ENCODE measurements around the gene SLC47A1.
"Not testable (repeated sequence)": the region's sequence is repeated elsewhere in the genome, so short reads cannot be mapped to it uniquely, and the experiment has no call there.

SLC47A1 gene

DNA sequence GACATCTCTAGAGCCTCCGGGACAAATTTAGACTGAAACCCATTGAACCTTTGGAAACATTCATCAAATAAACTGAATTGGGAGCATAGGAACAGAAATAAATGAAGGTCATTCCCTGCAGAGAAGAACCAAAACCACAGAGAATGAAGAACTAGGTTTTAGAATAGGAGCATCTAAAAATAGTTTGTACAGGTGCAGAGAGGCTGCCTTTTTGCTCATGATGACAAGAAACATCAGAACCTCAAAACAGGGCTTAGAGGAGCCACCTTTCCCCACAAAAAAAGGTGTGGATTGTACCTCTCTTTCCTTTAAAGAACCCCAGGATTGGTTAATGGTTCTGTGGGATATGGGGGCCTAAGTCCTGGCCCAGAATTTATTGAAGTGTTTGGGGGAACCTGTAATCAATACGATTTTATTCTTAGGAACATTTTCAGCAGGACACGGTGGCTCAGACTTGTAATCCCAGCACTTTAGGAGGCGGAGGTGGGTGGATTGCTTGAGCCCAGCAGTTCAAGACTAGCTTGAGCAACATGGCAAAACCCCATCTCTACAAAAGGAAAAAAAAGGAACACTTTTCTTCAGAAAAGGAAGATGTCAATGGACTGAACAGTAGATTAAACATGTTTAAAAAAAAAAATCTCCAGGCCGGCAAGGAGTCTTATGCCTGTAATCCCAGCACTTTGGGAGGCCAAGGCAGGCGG, 37.7 kb upstream of the SLC47A1 start:
- no peak overlapping the region for H3K4me3 ChIP-seq (ENCODE audit: low read depth, low read length)
- TF ChIP-seq, protein P1, sequence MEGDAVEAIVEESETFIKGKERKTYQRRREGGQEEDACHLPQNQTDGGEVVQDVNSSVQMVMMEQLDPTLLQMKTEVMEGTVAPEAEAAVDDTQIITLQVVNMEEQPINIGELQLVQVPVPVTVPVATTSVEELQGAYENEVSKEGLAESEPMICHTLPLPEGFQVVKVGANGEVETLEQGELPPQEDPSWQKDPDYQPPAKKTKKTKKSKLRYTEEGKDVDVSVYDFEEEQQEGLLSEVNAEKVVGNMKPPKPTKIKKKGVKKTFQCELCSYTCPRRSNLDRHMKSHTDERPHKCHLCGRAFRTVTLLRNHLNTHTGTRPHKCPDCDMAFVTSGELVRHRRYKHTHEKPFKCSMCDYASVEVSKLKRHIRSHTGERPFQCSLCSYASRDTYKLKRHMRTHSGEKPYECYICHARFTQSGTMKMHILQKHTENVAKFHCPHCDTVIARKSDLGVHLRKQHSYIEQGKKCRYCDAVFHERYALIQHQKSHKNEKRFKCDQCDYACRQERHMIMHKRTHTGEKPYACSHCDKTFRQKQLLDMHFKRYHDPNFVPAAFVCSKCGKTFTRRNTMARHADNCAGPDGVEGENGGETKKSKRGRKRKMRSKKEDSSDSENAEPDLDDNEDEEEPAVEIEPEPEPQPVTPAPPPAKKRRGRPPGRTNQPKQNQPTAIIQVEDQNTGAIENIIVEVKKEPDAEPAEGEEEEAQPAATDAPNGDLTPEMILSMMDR (IDR thresholded peaks at IDR 0.05; ENCODE audit: borderline replicate concordance, insufficient read depth, low read depth, low read length), result no peak

DNA sequence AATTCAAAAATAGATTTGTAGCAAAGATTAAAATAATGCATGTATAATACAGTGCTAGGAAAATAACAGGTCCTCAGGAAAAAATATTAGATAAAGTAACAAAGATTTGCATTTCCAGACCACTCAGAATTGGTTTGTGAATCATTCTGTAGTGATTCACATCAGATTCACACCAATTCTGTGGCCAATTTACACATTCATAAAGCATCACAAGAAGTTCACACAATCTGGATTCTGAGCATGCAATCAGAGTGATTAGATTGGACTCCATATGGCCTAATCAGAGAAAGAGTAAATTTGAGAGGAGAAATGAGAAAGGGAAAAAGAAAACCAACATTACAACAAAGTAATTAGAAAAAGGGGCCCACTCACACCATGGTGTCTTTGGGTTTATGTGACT, 36.0 kb upstream of the SLC47A1 start:
- H3K4me3 ChIP-seq (ENCODE audit: low read depth, low read length), result no peak overlapping the region
- TF ChIP-seq, protein P1 (IDR thresholded peaks at IDR 0.05; ENCODE audit: borderline replicate concordance, insufficient read depth, low read depth, low read length), result no peak

DNA sequence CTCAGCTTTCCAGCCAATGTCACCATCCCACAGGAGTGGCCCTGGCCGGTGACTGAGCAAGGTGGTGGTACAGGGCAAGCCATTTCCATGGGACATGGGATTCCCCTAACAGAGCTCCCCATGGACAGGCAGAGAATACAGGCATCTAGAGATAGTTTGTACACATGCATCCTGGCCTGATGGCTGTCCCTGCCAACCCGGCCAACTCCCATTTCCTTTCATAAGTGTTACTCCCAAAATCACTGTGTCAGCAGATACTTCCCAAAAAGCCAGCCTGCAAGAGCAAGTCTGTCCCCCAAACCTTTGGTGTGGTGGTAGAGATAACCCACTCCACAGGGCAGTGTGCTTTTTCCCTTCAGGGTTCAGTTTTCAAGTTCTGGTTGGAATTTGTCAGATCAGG, 32.4 kb upstream of the SLC47A1 start:
- TF ChIP-seq, protein P1 (IDR thresholded peaks at IDR 0.05; ENCODE audit: borderline replicate concordance, insufficient read depth, low read depth, low read length), result no peak
- H3K4me3 ChIP-seq (ENCODE audit: low read depth, low read length), result no peak overlapping the region

DNA sequence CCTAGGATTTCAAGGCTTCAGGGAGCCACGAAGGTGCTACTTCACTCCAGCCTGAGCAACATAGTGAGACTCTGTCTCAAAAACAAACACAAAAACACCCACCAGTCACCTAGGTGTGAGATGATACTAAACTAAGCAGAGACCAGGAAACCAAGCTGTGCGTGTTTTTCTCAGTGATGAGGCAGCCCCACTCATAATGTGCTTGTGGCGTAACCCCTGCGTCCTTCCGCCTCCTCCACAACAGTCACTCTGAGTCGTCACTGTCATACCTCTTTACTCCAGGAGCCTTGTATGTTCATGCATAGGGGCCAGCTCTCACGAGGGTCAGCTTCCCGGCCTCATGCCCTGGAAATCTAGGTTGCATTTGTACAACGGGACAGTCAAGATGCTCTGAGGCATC, 31.1 kb upstream of the SLC47A1 start:
- no peak overlapping the region for H3K4me3 ChIP-seq (ENCODE audit: low read depth, low read length)
- TF ChIP-seq, protein P1 (IDR thresholded peaks at IDR 0.05; ENCODE audit: borderline replicate concordance, insufficient read depth, low read depth, low read length), result no peak

DNA sequence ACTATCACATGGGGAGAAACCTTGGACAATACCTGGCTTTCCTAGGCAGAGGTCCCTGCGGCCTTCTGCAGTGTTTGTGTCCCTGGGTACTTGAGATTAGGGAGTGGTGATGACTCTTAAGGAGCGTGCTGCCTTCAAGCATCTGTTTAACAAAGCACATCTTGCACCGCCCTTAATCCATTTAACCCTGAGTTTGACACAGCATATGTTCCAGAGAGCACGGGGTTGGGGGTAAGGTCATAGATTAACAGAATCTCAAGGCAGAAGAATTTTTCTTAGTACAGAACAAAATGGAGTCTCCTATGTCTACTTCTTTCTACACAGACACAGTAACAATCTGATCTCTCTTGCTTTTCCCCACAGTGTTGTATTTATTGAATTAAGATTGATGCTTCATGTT, 28.1 kb upstream of the SLC47A1 start:
- not testable (repeated sequence) for H3K4me3 ChIP-seq (ENCODE audit: low read depth, low read length)

DNA sequence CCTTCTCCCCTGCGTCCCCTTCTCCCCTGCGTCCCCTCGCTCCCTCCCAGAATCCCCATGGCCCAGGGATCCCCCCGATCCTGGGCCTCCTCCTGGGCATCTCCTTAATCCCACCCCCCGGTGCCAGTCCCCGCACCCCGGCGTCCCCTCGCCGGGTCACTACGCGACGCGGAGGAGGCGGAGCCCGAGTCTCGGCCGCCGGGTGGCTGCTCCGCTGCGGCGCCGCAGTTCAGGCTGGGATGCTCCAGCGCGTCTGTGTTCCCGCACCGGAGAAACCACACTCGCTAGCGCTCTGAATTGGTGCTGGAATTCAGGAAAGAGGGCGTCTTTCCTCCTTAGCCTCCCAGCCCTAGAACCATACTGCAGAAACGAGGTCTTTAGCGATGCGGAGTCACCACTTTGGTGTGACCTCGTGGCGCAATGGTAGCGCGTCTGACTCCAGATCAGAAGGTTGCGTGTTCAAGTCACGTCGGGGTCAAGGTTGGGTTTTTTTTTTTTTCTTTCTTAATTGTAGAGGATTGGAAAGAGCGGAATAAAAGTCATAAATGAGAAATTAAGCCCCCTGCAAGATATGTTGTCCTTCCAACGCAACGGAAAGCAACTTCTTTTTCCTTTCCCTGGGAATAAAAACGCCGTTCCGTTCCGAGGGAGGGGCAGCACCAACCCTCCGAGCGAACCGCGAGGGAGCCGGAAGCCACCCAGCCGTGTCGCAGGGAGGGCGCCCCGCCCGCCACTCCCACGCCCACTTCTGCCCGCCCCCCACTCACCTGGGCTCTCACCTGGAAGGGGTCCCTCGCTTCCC, 25.7 kb upstream of the SLC47A1 start:
- H3K4me3 ChIP-seq (ENCODE audit: low read depth, low read length), result peak overlapping the region; percentile 66
- TF ChIP-seq, protein P1 (IDR thresholded peaks at IDR 0.05; ENCODE audit: borderline replicate concordance, insufficient read depth, low read depth, low read length), result no peak

DNA sequence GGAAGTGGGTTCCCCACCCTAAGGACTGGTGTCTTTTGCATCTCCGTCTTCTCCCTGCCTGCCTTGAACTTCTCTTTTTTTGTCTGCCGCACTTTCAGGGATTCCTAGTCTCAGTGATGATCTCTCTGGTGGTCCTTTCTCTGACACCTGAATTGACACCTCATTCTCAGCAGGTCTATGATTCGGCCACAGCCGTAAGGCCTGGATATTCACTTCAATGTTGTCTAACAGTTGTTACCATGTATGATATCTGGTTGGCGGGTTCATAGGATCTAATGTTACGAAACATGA, 25.1 kb upstream of the SLC47A1 start:
- peak overlapping the region; percentile 66 for H3K4me3 ChIP-seq (ENCODE audit: low read depth, low read length)
- TF ChIP-seq, protein P1 (IDR thresholded peaks at IDR 0.05; ENCODE audit: borderline replicate concordance, insufficient read depth, low read depth, low read length), result no peak

DNA sequence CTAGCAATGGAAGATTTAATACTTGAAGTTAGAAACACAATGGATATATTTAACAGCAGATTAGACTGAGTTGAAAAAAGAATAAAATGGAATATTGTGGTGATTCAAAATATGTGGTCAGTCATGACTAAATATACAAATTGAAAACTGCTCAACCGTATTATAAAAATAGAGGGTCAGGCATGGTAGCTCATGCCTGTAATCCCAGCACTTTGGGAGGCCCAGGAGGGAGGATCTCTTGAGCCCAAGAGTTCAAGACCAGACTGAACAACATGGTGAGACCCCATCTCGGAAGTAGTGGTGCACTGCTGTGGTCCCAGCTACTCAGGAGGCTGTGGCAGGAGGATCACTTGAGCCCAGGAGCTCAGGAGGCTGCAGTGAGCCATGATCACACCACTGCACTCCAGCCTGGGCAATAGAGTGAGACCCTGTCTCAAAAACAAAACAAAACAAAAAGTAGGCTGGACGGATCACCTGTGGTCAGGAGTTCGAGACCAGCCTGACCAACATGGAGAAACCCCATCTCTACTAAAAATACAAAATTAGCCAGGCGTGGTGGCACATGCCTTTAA, 24.3 kb upstream of the SLC47A1 start:
- H3K4me3 ChIP-seq (ENCODE audit: low read depth, low read length), result not testable (repeated sequence)

Measured in GM12875 (cell line).